Measurements from ENCODE around the gene FLT4.

DNA sequence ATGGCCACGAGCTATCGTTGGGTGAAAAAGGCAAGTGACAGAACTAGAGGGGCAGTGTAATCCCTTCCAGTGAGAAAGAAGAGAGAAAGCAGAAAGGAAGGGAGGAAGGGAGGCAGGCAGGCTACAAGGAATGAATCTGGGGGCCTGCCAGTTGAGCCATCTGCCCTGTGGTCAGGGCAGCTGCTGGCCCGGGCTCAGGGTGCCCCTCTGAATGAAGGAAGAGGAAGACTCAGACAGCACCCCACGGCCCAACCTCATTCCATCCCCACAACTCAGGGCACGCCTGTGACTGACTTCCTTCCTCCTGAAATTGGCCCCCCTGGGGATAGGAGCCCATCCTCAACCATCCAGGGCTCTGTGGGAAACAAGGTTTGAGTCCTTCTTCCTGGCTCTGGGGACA lies 20.3 kb upstream of the FLT4 start:
- TF ChIP-seq, protein P1, sequence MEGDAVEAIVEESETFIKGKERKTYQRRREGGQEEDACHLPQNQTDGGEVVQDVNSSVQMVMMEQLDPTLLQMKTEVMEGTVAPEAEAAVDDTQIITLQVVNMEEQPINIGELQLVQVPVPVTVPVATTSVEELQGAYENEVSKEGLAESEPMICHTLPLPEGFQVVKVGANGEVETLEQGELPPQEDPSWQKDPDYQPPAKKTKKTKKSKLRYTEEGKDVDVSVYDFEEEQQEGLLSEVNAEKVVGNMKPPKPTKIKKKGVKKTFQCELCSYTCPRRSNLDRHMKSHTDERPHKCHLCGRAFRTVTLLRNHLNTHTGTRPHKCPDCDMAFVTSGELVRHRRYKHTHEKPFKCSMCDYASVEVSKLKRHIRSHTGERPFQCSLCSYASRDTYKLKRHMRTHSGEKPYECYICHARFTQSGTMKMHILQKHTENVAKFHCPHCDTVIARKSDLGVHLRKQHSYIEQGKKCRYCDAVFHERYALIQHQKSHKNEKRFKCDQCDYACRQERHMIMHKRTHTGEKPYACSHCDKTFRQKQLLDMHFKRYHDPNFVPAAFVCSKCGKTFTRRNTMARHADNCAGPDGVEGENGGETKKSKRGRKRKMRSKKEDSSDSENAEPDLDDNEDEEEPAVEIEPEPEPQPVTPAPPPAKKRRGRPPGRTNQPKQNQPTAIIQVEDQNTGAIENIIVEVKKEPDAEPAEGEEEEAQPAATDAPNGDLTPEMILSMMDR (IDR thresholded peaks at IDR 0.05): no peak
- no peak for TF ChIP-seq EZH2 (IDR thresholded peaks at IDR 0.05; ENCODE audit: borderline replicate concordance, insufficient read depth, low read depth, low read length, poor library complexity, severe bottlenecking)
